Urinary bladder (tissue), 4 donors: ENCODE measurements around the gene GBA3. TPM values are rescaled to one million over a fixed set of nuclear protein-coding genes. Genes with fewer than 3 reads are reported as not detected.

ENCODE experiments used
- DNase-seq: peaks from one replicate; pipeline ENCODE4 v3.0.0-alpha.2; 2015; ENCODE audit errors: extremely low spot score
- H3K27ac ChIP-seq: one replicate; pipeline ENCODE4 v1.5.1; 2013; ENCODE audit warnings: low read depth, mild to moderate bottlenecking, moderate library complexity
- H3K36me3 ChIP-seq: one replicate; pipeline ENCODE4 v1.6.1; 2013; ENCODE audit warnings: mild to moderate bottlenecking, moderate library complexity; ENCODE audit not compliant: insufficient read depth
- H3K4me1 ChIP-seq: one replicate; pipeline ENCODE4 v1.6.1; 2013; ENCODE audit warnings: mild to moderate bottlenecking, moderate library complexity; ENCODE audit not compliant: insufficient read depth
- H3K4me3 ChIP-seq: one replicate; pipeline ENCODE4 v1.5.1; 2013; ENCODE audit warnings: low read depth, low read length
- WGBS: extraction: QIAGEN DNeasy Blood & Tissue Kit; methylation state at CpG from one replicate; pipeline ENCODE4 v1.1.7; 2013; 5-methylcytosine and 5-hydroxymethylcytosine counted together
- polyA plus RNA-seq: library from polyadenylated mRNA; stranded (reverse); fragments of 200-250 nt; gene quantifications from one replicate; pipeline ENCODE4 v1.2.3, GENCODE V29; 2013
- total RNA-seq: library from RNA; depleted of rRNA; stranded (reverse); fragments of >200 nt; gene quantifications from one replicate; pipeline ENCODE4 v1.2.3, GENCODE V29; 2014
- donor health status: healthy with polysubstance abuse.
- donor health status: healthy.

GBA3 gene
- total and polyA plus RNA-seq, 2 donors, result 0.04 TPM; not detected in 1

- WGBS, result 92% methylated on average over 3 of the region's 3 CpGs
Measured at GRCh38 chr4:22764183-22764582, 71.4 kb downstream of the GBA3 start.

GRCh38 chr4:22766068-22766467 is 73.3 kb downstream of the GBA3 start:
- no peaks in the 10 kb centered on the region for H3K4me1 ChIP-seq
- H3K27ac ChIP-seq, result no peak overlapping the region
- no peaks in the 10 kb centered on the region for H3K36me3 ChIP-seq
- no peak for DNase-seq
- 76% methylated on average over 2 of the region's 2 CpGs for WGBS
- no peak overlapping the region for H3K4me3 ChIP-seq

More at GRCh38 chr4:22764183-22764582, 71.4 kb downstream of the GBA3 start:
- H3K4me1 ChIP-seq, result no peaks in the 10 kb centered on the region
- DNase-seq, result no peak
- no peaks in the 10 kb centered on the region for H3K36me3 ChIP-seq
- no peak overlapping the region for H3K4me3 ChIP-seq
- H3K27ac ChIP-seq, result no peak overlapping the region

- no peak for DNase-seq
- Histone ChIP-seq H3K4me3 (no peak overlapping the region), H3K4me1 (no peaks in the 10 kb centered on the region), H3K27ac (no peak overlapping the region), H3K36me3 (no peaks in the 10 kb centered on the region)
- 94% methylated on average over 37 of the region's 37 CpGs for WGBS
Measured at GRCh38 chr4:22778547-22779163, 85.9 kb downstream of the GBA3 start.

GRCh38 chr4:22780317-22780716 is 87.6 kb downstream of the GBA3 start:
- Histone ChIP-seq H3K36me3 (no peaks in the 10 kb centered on the region), H3K4me1 (no peaks in the 10 kb centered on the region), H3K27ac (no peak overlapping the region), H3K4me3 (no peak overlapping the region)
- WGBS, result 51% methylated on average over 4 of the region's 4 CpGs
- no peak for DNase-seq

GRCh38 chr4:22780797-22781196 is 88.1 kb downstream of the GBA3 start:
- no peaks in the 10 kb centered on the region for H3K36me3 ChIP-seq
- 77% methylated on average over 3 of the region's 3 CpGs for WGBS
- H3K27ac ChIP-seq, result no peak overlapping the region
- H3K4me1 ChIP-seq, result no peaks in the 10 kb centered on the region
- no peak for DNase-seq
- no peak overlapping the region for H3K4me3 ChIP-seq

- H3K4me1 ChIP-seq, result no peaks in the 10 kb centered on the region
- no peak overlapping the region for H3K27ac ChIP-seq
- H3K4me3 ChIP-seq, result no peak overlapping the region
- DNase-seq, result no peak
- 78% methylated on average over 6 of the region's 6 CpGs for WGBS
- H3K36me3 ChIP-seq, result no peaks in the 10 kb centered on the region
Measured at GRCh38 chr4:22787753-22788375, 95.1 kb downstream of the GBA3 start.

- WGBS, result 51% methylated on average over 2 of the region's 2 CpGs
- Histone ChIP-seq H3K4me3 (no peak overlapping the region), H3K4me1 (no peaks in the 10 kb centered on the region), H3K27ac (no peak overlapping the region), H3K36me3 (no peaks in the 10 kb centered on the region)
- no peak for DNase-seq
Measured at GRCh38 chr4:22790631-22791030, 97.9 kb downstream of the GBA3 start.

GRCh38 chr4:22794732-22795131 is 102.0 kb downstream of the GBA3 start:
- no peak overlapping the region for H3K27ac ChIP-seq
- no peak overlapping the region for H3K4me3 ChIP-seq
- no peaks in the 10 kb centered on the region for H3K4me1 ChIP-seq
- no peak for DNase-seq
- no peaks in the 10 kb centered on the region for H3K36me3 ChIP-seq
- 74% methylated on average over 5 of the region's 5 CpGs for WGBS

GRCh38 chr4:22801391-22801790 is 108.7 kb downstream of the GBA3 start:
- no peaks in the 10 kb centered on the region for H3K36me3 ChIP-seq
- DNase-seq, result no peak
- no peak overlapping the region for H3K4me3 ChIP-seq
- no peaks in the 10 kb centered on the region for H3K4me1 ChIP-seq
- no peak overlapping the region for H3K27ac ChIP-seq

GRCh38 chr4:22802876-22803275 is 110.1 kb downstream of the GBA3 start:
- Histone ChIP-seq H3K4me1 (no peaks in the 10 kb centered on the region), H3K36me3 (no peaks in the 10 kb centered on the region), H3K4me3 (no peak overlapping the region), H3K27ac (no peak overlapping the region)
- WGBS, result 52% methylated on average over 4 of the region's 4 CpGs
- no peak for DNase-seq

- H3K4me1 ChIP-seq, result no peaks in the 10 kb centered on the region
- WGBS, result 75% methylated on average over 3 of the region's 3 CpGs
- DNase-seq, result no peak
Measured at GRCh38 chr4:22803512-22803911, 110.8 kb downstream of the GBA3 start.

GRCh38 chr4:22814906-22815305 is 122.2 kb downstream of the GBA3 start:
- Histone ChIP-seq H3K4me1 (no peaks in the 10 kb centered on the region), H3K27ac (no peak overlapping the region), H3K4me3 (no peak overlapping the region), H3K36me3 (no peaks in the 10 kb centered on the region)
- WGBS, result 38% methylated on average over 2 of the region's 2 CpGs
- DNase-seq, result no peak

More at GRCh38 chr4:22803512-22803911, 110.8 kb downstream of the GBA3 start:
- H3K36me3 ChIP-seq, result no peaks in the 10 kb centered on the region
- H3K27ac ChIP-seq, result no peak overlapping the region
- no peak overlapping the region for H3K4me3 ChIP-seq

- DNase-seq, result no peak
- Histone ChIP-seq H3K4me3 (no peak overlapping the region), H3K27ac (no peak overlapping the region), H3K36me3 (no peaks in the 10 kb centered on the region), H3K4me1 (no peaks in the 10 kb centered on the region)
- 89% methylated on average over 6 of the region's 6 CpGs for WGBS
Measured at GRCh38 chr4:22824091-22824490, 131.4 kb downstream of the GBA3 start.

- WGBS, result 66% methylated on average over 5 of the region's 5 CpGs
- DNase-seq, result no peak
- Histone ChIP-seq H3K27ac (no peak overlapping the region), H3K4me3 (no peak overlapping the region), H3K4me1 (no peaks in the 10 kb centered on the region), H3K36me3 (no peaks in the 10 kb centered on the region)
Measured at GRCh38 chr4:22842360-22843018, 149.8 kb downstream of the GBA3 start.
